Esophagus muscularis mucosa (tissue), 4 donors: ENCODE data around the gene MUC20.

ENCODE experiments used
- CTCF ChIP-seq, 3 experiments: fragments of 200-600 bp in 2 of 3; fragments of 450-650 bp in 1 of 3; sonication (generic) in 2 of 3; IDR thresholded peaks; one replicate each; pipeline ENCODE4 v1.5.1; 2017 to 2019; ENCODE audit warnings: antibody characterized with exemption in 3 of 3, mild to moderate bottlenecking in 2 of 3, moderate library complexity in 1 of 3
- EP300 ChIP-seq: sonication (generic); formaldehyde crosslinking; IDR thresholded peaks from one replicate; pipeline ENCODE4 v1.6.1; 2017; ENCODE audit warnings: antibody characterized with exemption
- POLR2A ChIP-seq: fragments of 450-650 bp; IDR thresholded peaks from one replicate; pipeline ENCODE4 v1.6.1; 2017; ENCODE audit warnings: antibody characterized with exemption, moderate library complexity, mild to moderate bottlenecking, low read depth
- POLR2AphosphoS5 ChIP-seq, 2 donors: sonication (generic); formaldehyde crosslinking; IDR thresholded peaks; one replicate each; pipeline ENCODE4 v1.6.1; 2017; ENCODE audit warnings: antibody characterized with exemption in 2 of 2

GRCh38 chr3:195727606-195728195, 6.9 kb downstream of the MUC20 start:
- TF ChIP-seq CTCF (IDR thresholded peaks at IDR 0.05) (no peak), POLR2AphosphoS5 (IDR thresholded peaks at IDR 0.05) (no peak), POLR2A (no peak), EP300 (no peak)
